CD14-positive monocyte (primary cell): ENCODE data around the gene LRRTM3. TPM values are rescaled to one million over a fixed set of nuclear protein-coding genes. Genes with fewer than 3 reads are reported as not detected.

Experiments
- DNase-seq, 3 donors: peaks; one replicate each; pipeline ENCODE4 v3.0.0-alpha.2; 2011 to 2022
- H2AFZ ChIP-seq: 2 replicates; pipeline ENCODE4 v1.6.0; 2012; ENCODE audit warnings: mild to moderate bottlenecking, low read depth, low read length, inconsistent platforms; ENCODE audit not compliant: insufficient read depth, poor library complexity, severe bottlenecking
- H3K27ac ChIP-seq, 2 donors: 1 replicate in 1 of 2; 2 replicates in 1 of 2; pipeline ENCODE4 v1.5.1; 2012 to 2013; ENCODE audit warnings: low read length in 2 of 2, control low read depth in 1 of 2, inconsistent platforms in 1 of 2, low read depth in 1 of 2, mild to moderate bottlenecking in 1 of 2
- H3K27me3 ChIP-seq, 2 donors: one replicate each; pipeline versions ENCODE4 v1.6.0 to v1.6.1; 2011 to 2013; ENCODE audit warnings: low read length in 2 of 2; ENCODE audit not compliant: control insufficient read depth in 2 of 2, insufficient read depth in 2 of 2
- H3K36me3 ChIP-seq, 2 donors: replicated peaks in 1 of 2; 1 replicate in 1 of 2; 2 replicates in 1 of 2; pipeline versions ENCODE4 v1.5.1 to v1.6.1; 2012 to 2013; ENCODE audit warnings: low read length in 2 of 2, control low read depth in 1 of 2, inconsistent platforms in 1 of 2, mild to moderate bottlenecking in 1 of 2; ENCODE audit not compliant: insufficient read depth in 2 of 2, control insufficient read depth in 1 of 2
- H3K4me1 ChIP-seq, 2 donors: 1 replicate in 1 of 2; 2 replicates in 1 of 2; pipeline versions ENCODE4 v1.5.1 to v1.6.1; 2012 to 2013; ENCODE audit warnings: low read length in 2 of 2, control low read depth in 1 of 2, inconsistent platforms in 1 of 2, mild to moderate bottlenecking in 1 of 2, moderate library complexity in 1 of 2; ENCODE audit not compliant: insufficient read depth in 2 of 2, control insufficient read depth in 1 of 2
- H3K4me2 ChIP-seq: replicated peaks from 2 replicates; pipeline ENCODE3; 2012; ENCODE audit warnings: low read length, moderate library complexity, mild to moderate bottlenecking; ENCODE audit not compliant: poor library complexity, severe bottlenecking; ENCODE audit errors: extremely low read depth
- H3K4me3 ChIP-seq, 3 experiments: fragments of 200-600 bp in 1 of 3; sonication (generic) in 1 of 3; replicated peaks in 1 of 3; 1 replicate in 2 of 3; 2 replicates in 1 of 3; pipeline ENCODE4 v1.5.1; 2011 to 2013; ENCODE audit warnings: low read length in 3 of 3, mild to moderate bottlenecking in 3 of 3, control low read depth in 2 of 3, low read depth in 2 of 3, inconsistent platforms in 1 of 3, moderate library complexity in 1 of 3
- H3K79me2 ChIP-seq: 2 replicates; pipeline ENCODE4 v1.6.0; 2012; ENCODE audit warnings: mild to moderate bottlenecking, control low read depth, inconsistent platforms, low read length, moderate library complexity; ENCODE audit not compliant: insufficient read depth
- H3K9ac ChIP-seq: 2 replicates; pipeline ENCODE4 v1.6.0; 2017; ENCODE audit warnings: low read length, mild to moderate bottlenecking; ENCODE audit not compliant: insufficient read depth, poor library complexity, severe bottlenecking
- H3K9me3 ChIP-seq, 2 donors: replicated peaks in 1 of 2; 1 replicate in 1 of 2; 2 replicates in 1 of 2; pipeline versions ENCODE4 v1.5.1 to v1.6.1; 2012 to 2013; ENCODE audit warnings: low read length in 2 of 2, control low read depth in 1 of 2; ENCODE audit not compliant: control insufficient read depth in 1 of 2, insufficient read depth in 1 of 2
- H4K20me1 ChIP-seq: 2 replicates; pipeline ENCODE4 v1.6.0; 2012; ENCODE audit warnings: mild to moderate bottlenecking, low read length, control low read depth, moderate library complexity; ENCODE audit not compliant: insufficient read depth
- H3K27ac Mint-ChIP-seq, 7 donors: one replicate each; pipeline ENCODE4 v1.8.0; 2020; ENCODE audit warnings: mild to moderate bottlenecking in 7 of 7, mixed read lengths in 7 of 7, moderate library complexity in 6 of 7, inconsistent platforms in 2 of 7
- H3K27me3 Mint-ChIP-seq, 3 donors: one replicate each; pipeline ENCODE4 v1.8.0; 2021 to 2022; ENCODE audit warnings: low read depth in 3 of 3, mild to moderate bottlenecking in 3 of 3, mixed read lengths in 3 of 3, moderate library complexity in 3 of 3, inconsistent platforms in 1 of 3
- H3K36me3 Mint-ChIP-seq, 2 donors: one replicate each; pipeline ENCODE4 v1.8.0; 2020; ENCODE audit warnings: mixed read lengths in 2 of 2, inconsistent platforms in 1 of 2, mild to moderate bottlenecking in 1 of 2
- H3K4me1 Mint-ChIP-seq: one replicate; pipeline ENCODE4 v1.8.0; 2020; ENCODE audit warnings: mild to moderate bottlenecking, mixed read lengths
- H3K4me3 Mint-ChIP-seq, 2 donors: one replicate each; pipeline ENCODE4 v1.8.0; 2020; ENCODE audit warnings: mild to moderate bottlenecking in 2 of 2, mixed read lengths in 2 of 2, moderate library complexity in 1 of 2
- H3K9me3 Mint-ChIP-seq, 7 donors: one replicate each; pipeline ENCODE4 v1.8.0; 2020 to 2022; ENCODE audit warnings: mixed read lengths in 7 of 7, mild to moderate bottlenecking in 6 of 7, moderate library complexity in 6 of 7, inconsistent platforms in 2 of 7
- CTCF ChIP-seq: fragments of 200-600 bp; IDR thresholded peaks from one replicate; pipeline ENCODE4 v1.8.0; 2022; ENCODE audit warnings: antibody characterized with exemption, mild to moderate bottlenecking
- WGBS: methylation state at CpG from one replicate; pipeline ENCODE4 v1.1.5; 2013; ENCODE audit warnings: missing lambda C conversion rate; ENCODE audit not compliant: insufficient coverage; 5-methylcytosine and 5-hydroxymethylcytosine counted together
- intact Hi-C, 2 donors: fragments of 100-400 bp; cut with micrococcal nuclease; formaldehyde crosslinking; loops; one replicate each; pipeline versions ENCODE4 v1.15.0 to v1.15.1; 2023
- polyA plus RNA-seq, 3 donors: library from polyadenylated mRNA; depleted of rRNA in 1 of 3; unstranded in 2 of 3; stranded (reverse) in 1 of 3; fragments of 300-500 nt in 2 of 3; fragments of >200 nt in 1 of 3; fragmentation: Illumina TruSeq in 2 of 3; gene quantifications; 1 replicate in 2 of 3; 2 replicates in 1 of 3; pipeline ENCODE4 v1.2.3, GENCODE V29; 2012 to 2021

LRRTM3 gene
- polyA plus RNA-seq, 3 donors: not detected

GRCh38 chr10:67050415-67050814 lies 124.6 kb downstream of the LRRTM3 start:
- Histone ChIP-seq H3K36me3 (no peaks in the 10 kb centered on the region), H3K79me2 (no peaks in the 10 kb centered on the region), H3K4me1 (no peaks in the 10 kb centered on the region), H3K9me3 (peaks cover 0 to 5% of the 10 kb centered on the region in 2 donors), H3K4me2 (no peak overlapping the region), H3K27me3 (no peaks in the 10 kb centered on the region), H3K9ac (no peak overlapping the region), H4K20me1 (no peaks in the 10 kb centered on the region), H3K27ac (no peak overlapping the region), H2AFZ (no peak overlapping the region), H3K4me3 (no peak overlapping the region)
- no peak for DNase-seq
- TF ChIP-seq CTCF: no peak
- H3K4me1 Mint-ChIP-seq: no peaks in the 10 kb centered on the region
- no peaks in the 10 kb centered on the region for H3K27me3 Mint-ChIP-seq
- H3K9me3 Mint-ChIP-seq: peaks cover 0 to 4% (median 0%) of the 10 kb centered on the region in 7 donors
- H3K27ac Mint-ChIP-seq: no peak overlapping the region
- no peaks in the 10 kb centered on the region for H3K36me3 Mint-ChIP-seq
- WGBS: 100% methylated on average over 2 of the region's 5 CpGs
- H3K4me3 Mint-ChIP-seq: no peak overlapping the region
- intact Hi-C loops: no loop called here

- peaks cover 0 to 4% (median 0%) of the 10 kb centered on the region in 7 donors for H3K9me3 Mint-ChIP-seq
- H3K79me2 ChIP-seq: no peaks in the 10 kb centered on the region
- no peaks in the 10 kb centered on the region for H3K27me3 ChIP-seq
- H3K9me3 ChIP-seq: no peaks in the 10 kb centered on the region
- no peaks in the 10 kb centered on the region for H3K36me3 Mint-ChIP-seq
- intact Hi-C loops: no loop called here
- H3K4me3 ChIP-seq: no peak overlapping the region
- no peaks in the 10 kb centered on the region for H4K20me1 ChIP-seq
- no peak overlapping the region for H3K4me2 ChIP-seq
- peaks cover 0 to 2% (median 0%) of the 10 kb centered on the region in 3 donors for H3K27me3 Mint-ChIP-seq
- DNase-seq: no peak
- WGBS: no CpG with 5 or more reads among the region's 1 CpG
- H3K36me3 ChIP-seq: no peaks in the 10 kb centered on the region
- H2AFZ ChIP-seq: no peak overlapping the region
- H3K4me1 ChIP-seq: no peaks in the 10 kb centered on the region
- no peak overlapping the region for H3K27ac Mint-ChIP-seq
- no peak overlapping the region for H3K4me3 Mint-ChIP-seq
- no peak overlapping the region for H3K9ac ChIP-seq
- no peak for TF ChIP-seq CTCF
- H3K27ac ChIP-seq: no peak overlapping the region
- H3K4me1 Mint-ChIP-seq: no peaks in the 10 kb centered on the region
Observed at GRCh38 chr10:67072654-67073053, 146.8 kb downstream of the LRRTM3 start.
